Measurements from ENCODE around the gene PRR16.
"Not testable (repeated sequence)": the region's sequence is repeated elsewhere in the genome, so short reads cannot be mapped to it uniquely, and the experiment has no call there.

PRR16 gene

DNA sequence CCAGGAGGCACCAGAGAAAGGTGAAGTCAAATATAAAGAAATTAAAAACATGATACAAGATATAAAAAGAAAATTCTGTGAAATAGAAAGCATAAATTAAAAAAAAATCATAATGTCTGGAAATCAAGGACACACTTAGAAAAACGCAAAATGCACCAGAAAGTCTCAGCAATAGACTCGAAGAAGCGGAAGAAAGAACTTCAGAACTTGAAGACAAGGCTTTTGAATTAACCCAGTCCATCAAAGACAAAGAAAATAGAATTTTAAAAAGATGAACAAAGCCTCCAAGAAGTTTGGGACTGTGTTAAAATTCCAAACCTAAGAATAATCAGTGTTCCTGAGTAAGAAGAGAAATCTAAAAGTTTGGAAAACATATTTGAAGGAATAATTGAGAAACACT, 168.3 kb downstream of the PRR16 start:
- DNase-seq (ENCODE audit: extremely low read depth in 1 of 2, low read depth in 1 of 2) = no peak

- DNase-seq (ENCODE audit: extremely low read depth in 1 of 2, low read depth in 1 of 2) = no peak
These were observed 174.3 kb downstream of the PRR16 start for GRCh38 chr5:120638449-120638848.

- DNase-seq (ENCODE audit: extremely low read depth in 1 of 2, low read depth in 1 of 2) = no peak
These were observed 176.7 kb downstream of the PRR16 start for GRCh38 chr5:120640778-120641177.

- DNase-seq (ENCODE audit: extremely low read depth in 1 of 2, low read depth in 1 of 2) = no peak
These were observed 180.4 kb downstream of the PRR16 start for GRCh38 chr5:120644516-120644915.

DNA sequence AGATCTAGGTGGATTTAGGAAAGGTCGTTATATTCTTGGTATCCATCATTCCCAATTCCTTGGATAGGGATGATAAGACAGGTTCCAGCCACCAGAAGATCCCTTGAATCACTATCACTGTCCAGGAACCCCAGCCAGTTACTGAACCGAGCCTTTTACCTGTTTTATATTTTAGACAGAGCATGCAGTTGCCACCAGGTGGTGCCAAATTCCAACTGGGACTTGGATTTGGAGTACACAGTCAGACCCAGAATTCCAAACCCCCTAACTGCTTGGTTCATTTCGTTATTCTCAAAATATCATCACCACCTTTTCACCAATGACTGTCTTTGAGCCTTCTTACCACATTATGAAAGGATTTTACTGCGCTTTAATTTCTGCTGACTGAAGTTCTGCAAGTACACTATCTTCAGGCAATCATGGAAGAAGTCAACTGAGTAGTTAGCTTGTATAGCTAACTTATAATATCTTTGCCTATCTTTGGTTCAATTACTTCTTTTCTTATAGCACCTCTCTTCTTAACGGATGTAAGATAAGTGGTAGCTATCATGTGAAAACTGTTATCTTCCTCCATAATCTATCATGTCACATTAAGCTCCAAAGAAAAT, 191.8 kb downstream of the PRR16 start:
- no peak for DNase-seq (ENCODE audit: extremely low read depth in 1 of 2, low read depth in 1 of 2)

DNA sequence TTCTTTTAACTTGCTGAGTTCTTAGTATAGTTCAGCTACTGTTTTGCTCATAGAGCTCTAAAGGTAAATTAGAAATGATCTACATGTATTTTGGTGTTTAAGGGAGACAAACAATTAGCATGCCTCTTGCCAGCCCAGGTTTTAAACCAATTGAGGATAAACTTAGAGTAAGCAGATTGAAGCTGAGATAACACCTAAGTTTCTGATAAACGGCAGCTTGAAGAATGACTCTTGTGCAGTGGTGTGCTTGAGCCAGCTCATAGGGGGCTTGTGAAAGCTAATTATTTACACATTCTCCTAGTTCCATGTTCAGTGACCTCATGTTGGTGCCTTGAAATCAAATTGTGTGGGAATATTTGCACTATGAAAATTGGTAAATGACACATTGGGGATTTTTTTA, 193.0 kb downstream of the PRR16 start:
- no peak for DNase-seq (ENCODE audit: extremely low read depth in 1 of 2, low read depth in 1 of 2)

GRCh38 chr5:120677481-120677880, 213.4 kb downstream of the PRR16 start:
- no peak for DNase-seq (ENCODE audit: extremely low read depth in 1 of 2, low read depth in 1 of 2)

DNA sequence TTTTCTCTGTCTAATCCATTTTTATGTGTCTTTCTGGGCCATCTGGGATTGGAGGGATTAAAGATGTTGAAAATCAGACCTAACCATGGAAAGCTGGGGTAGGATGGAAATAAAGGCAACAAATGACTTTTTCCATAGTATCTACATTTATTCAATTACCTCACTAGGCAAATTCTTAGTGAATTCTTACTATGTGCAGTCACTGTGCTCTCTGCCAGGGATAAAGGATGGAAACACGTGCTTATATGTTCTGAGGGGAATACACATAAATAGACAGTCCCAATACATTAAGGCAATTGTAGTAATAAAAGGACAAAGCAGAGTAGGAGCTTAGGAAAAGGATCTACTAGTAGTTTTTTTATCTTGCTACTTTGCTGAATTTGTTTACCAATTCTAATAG, 214.2 kb downstream of the PRR16 start:
- DNase-seq (ENCODE audit: extremely low read depth in 1 of 2, low read depth in 1 of 2) = no peak

DNA sequence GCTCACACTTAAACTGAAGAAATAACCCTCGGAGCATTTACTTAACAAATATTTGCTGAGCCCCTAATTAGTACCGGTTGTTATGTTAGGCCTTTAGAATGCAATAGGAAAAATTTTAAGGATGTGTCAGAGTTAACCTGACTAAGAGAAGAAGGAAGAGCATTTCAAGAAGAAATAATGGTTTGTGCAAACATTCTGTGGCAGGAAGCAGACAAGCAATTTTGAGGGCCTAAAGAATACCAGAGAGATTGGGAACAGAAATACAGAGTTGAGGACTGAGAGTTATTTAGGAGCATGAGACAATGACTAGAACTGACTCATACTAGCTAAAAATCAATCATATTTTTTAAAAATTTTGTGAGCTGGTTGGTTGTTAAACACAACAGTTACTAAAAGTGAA, 218.8 kb downstream of the PRR16 start:
- no peak for DNase-seq (ENCODE audit: extremely low read depth in 1 of 2, low read depth in 1 of 2)

- DNase-seq (ENCODE audit: extremely low read depth in 1 of 2, low read depth in 1 of 2) = no peak
These were observed 219.5 kb downstream of the PRR16 start for GRCh38 chr5:120683580-120683979.

DNA sequence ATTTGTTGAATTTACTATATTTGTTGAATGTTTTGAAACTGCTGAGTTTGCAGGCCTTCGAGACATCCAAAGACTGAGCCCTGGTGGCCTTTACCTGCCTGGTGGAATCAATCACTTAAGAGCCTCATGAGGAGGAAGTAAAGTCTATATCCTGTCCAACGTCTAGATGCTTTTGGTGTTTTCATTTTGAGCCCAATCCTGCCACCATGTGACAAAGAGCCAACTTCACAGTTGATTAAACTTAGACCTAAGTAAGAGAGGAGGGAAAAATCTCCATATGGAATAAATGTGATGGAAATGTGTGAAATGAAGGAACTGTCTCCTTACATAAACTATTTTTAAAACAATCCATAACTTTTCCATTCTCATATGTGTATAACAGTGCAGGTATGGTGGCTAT, 220.1 kb downstream of the PRR16 start:
- no peak for DNase-seq (ENCODE audit: extremely low read depth in 1 of 2, low read depth in 1 of 2)

- DNase-seq (ENCODE audit: extremely low read depth in 1 of 2, low read depth in 1 of 2) = no peak
These were observed 220.8 kb downstream of the PRR16 start for GRCh38 chr5:120684749-120685415.

DNA sequence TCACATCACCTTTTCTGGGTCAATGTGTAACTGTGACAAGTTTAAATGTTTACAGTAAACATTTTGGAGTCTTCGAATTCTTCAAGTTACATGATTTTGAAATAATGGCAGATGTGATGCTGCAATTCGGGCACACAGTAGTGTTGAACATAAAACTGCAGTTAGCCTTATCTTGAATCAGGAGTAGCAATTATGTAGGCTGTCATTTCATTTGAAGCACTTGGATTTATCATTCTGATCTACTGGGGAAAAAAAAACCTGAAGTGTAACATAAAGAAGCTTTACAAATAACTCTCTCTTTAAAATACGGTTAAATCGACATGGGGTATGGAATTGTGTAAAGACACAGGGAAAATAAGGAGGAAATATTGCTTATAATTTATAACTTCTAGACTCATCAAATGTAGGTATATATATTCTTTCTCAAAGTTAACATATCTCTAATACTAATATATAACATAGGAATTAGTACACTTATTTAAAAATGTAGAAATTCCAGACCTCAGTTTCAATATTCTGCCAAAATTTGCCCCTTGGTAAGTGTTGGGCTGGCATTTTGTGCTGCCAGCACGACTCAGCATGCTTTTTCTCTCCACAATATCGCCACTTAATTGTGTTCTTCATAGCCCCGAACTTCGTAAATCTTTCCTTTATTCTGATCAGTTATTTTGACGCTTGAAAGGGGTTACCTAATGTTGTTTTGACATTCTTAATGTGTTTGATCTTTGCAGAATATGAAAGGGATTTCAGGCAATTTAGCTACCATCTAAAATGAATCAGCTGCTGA, 226.7 kb downstream of the PRR16 start:
- no peak for DNase-seq (ENCODE audit: extremely low read depth in 1 of 2, low read depth in 1 of 2)

DNA sequence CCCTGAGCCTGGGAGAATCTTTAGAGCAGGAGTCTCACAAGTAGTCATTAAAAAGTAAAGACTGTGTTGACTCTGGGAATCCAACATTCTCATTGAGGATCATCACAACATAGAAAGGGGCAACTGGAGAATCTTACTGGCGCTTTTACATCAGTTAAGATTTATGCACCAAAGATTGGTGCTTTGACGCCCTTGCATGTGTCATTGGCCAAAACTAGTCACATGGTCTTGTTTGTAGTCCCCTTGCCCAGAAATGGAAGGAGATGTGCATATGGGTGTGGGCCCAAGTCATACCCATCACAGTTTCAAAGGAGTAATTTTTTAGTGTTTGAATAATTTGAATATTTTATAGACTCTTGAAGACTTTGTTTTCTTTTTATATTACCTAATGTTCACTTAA, 228.2 kb downstream of the PRR16 start:
- no peak for DNase-seq (ENCODE audit: extremely low read depth in 1 of 2, low read depth in 1 of 2)

- DNase-seq (ENCODE audit: extremely low read depth in 1 of 2, low read depth in 1 of 2) = no peak
These were observed 231.3 kb downstream of the PRR16 start for GRCh38 chr5:120695368-120695880.

DNA sequence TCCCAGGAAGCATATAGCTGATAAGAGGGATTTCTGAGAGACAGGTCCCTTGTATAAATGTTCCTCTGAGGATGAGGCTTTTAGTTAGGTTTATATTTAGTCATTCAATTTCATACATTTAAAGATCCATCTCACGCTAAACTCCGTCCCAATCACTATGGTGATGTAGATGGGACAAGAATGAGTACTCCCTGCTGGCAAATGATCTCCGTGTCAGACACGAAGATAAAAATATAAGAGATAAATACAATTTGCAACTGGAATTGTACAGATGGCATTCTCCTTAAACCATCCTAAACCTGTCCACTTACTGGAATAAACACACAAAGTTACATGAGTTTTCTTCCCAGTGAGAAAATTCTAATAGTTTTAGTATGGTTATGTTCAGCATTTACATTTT, 233.0 kb downstream of the PRR16 start:
- no peak for DNase-seq (ENCODE audit: extremely low read depth in 1 of 2, low read depth in 1 of 2)

DNA sequence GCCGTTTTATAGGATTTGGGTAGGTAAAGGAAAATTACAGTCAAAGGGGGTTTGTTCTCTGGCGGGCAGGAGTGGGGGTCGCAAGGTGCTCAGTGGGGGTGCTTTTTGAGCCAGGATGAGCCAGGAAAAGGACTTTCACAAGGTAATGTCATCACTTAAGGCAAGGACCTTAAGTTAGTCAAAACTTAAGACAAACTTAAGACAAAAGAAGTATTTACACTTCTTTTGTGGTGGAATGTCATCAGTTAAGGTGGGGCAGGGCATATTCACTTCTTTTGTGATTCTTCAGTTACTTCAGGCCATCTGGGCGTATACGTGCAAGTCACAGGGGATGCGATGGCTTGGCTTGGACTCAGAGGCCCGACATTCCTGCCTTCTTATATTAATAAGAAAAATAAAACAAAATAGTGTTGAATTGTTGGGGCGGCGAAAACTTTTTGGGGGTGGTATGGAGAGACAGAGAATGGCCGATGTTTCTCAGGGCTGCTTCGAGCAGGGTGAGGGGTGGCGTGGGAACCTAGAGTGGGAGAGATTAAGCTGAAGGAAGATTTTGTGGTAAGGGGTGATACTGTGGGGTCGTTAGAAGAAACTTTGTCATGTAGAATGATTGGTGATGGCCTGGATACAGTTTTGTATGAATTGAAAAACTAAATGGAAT, 233.7 kb downstream of the PRR16 start:
- DNase-seq (ENCODE audit: extremely low read depth in 1 of 2, low read depth in 1 of 2) = not testable (repeated sequence)

GRCh38 chr5:120700653-120701052, 236.6 kb downstream of the PRR16 start:
- DNase-seq (ENCODE audit: extremely low read depth in 1 of 2, low read depth in 1 of 2) = not testable (repeated sequence)

GRCh38 chr5:120702817-120703538, 238.9 kb downstream of the PRR16 start:
- not testable (repeated sequence) for DNase-seq (ENCODE audit: extremely low read depth in 1 of 2, low read depth in 1 of 2)

GRCh38 chr5:120703918-120704587, 240.0 kb downstream of the PRR16 start:
- DNase-seq (ENCODE audit: extremely low read depth in 1 of 2, low read depth in 1 of 2) = no peak
